Measurements from ENCODE around the gene ZMPSTE24. TPM values are rescaled to one million over a fixed set of nuclear protein-coding genes. Genes with fewer than 3 reads are reported as not detected.

The ZMPSTE24 gene
- total RNA-seq, 3 donors from 2014 or later (not counting 1 experiment from before 2014, with no cell fraction given), result 15.3 to 19.5 (median 19.3) TPM

- intact Hi-C loops (cut with micrococcal nuclease), result no loop called here
- H3K4me3 Mint-ChIP-seq, result no peak overlapping the region
- H3K36me3 Mint-ChIP-seq, result no peaks in the 10 kb centered on the region
- H3K27me3 Mint-ChIP-seq (ENCODE audit: low read depth in 2 of 2), result no peaks in the 10 kb centered on the region
- DNase-seq (no peak), ATAC-seq (no peak)
- no peak overlapping the region for H3K27ac Mint-ChIP-seq
- Histone ChIP-seq H3K27ac (ENCODE audit: low read length) (no peak overlapping the region), H3K4me3 (ENCODE audit: low read length) (no peak overlapping the region), H3K4me1 (ENCODE audit: control insufficient read depth, insufficient read depth, low read length) (peaks cover 24% of the 10 kb centered on the region), H3K36me3 (ENCODE audit: control insufficient read depth, insufficient read depth, low read length) (no peaks in the 10 kb centered on the region), H3K27me3 (ENCODE audit: control insufficient read depth, insufficient read depth, low read length) (no peaks in the 10 kb centered on the region), H3K9me3 (ENCODE audit: control insufficient read depth, insufficient read depth, low read length) (no peaks in the 10 kb centered on the region)
- peaks cover 2 to 3% of the 10 kb centered on the region in 2 donors for H3K4me1 Mint-ChIP-seq
- whole genome bisulfite sequencing (ENCODE audit: insufficient coverage), result 95% methylated on average over 7 of the region's 8 CpGs
- H3K9me3 Mint-ChIP-seq, result no peaks in the 10 kb centered on the region
- no peak for TF ChIP-seq CTCF (IDR thresholded peaks at IDR 0.05)
These were observed 51.5 kb downstream of the ZMPSTE24 start for GRCh38 chr1:40309374-40310128.

GRCh38 chr1:40310129-40310461 lies 52.1 kb downstream of the ZMPSTE24 start:
- H3K36me3 Mint-ChIP-seq, result no peaks in the 10 kb centered on the region
- Histone ChIP-seq H3K4me1 (ENCODE audit: control insufficient read depth, insufficient read depth, low read length) (peaks cover 29% of the 10 kb centered on the region), H3K36me3 (ENCODE audit: control insufficient read depth, insufficient read depth, low read length) (no peaks in the 10 kb centered on the region), H3K27me3 (ENCODE audit: control insufficient read depth, insufficient read depth, low read length) (peaks cover 2% of the 10 kb centered on the region), H3K9me3 (ENCODE audit: control insufficient read depth, insufficient read depth, low read length) (no peaks in the 10 kb centered on the region), H3K4me3 (ENCODE audit: low read length) (no peak overlapping the region), H3K27ac (ENCODE audit: low read length) (no peak overlapping the region)
- 88% methylated on average over 2 of the region's 2 CpGs for WGBS (ENCODE audit: insufficient coverage)
- DNase-seq (no peak), ATAC-seq (no peak)
- peaks cover 8% of the 10 kb centered on the region in 2 donors for H3K4me1 Mint-ChIP-seq
- intact Hi-C loops (cut with micrococcal nuclease), result no loop called here
- no peaks in the 10 kb centered on the region for H3K9me3 Mint-ChIP-seq
- H3K27me3 Mint-ChIP-seq (ENCODE audit: low read depth in 2 of 2), result no peaks in the 10 kb centered on the region
- H3K4me3 Mint-ChIP-seq, result no peak overlapping the region
- H3K27ac Mint-ChIP-seq, result no peak overlapping the region
- no peak for TF ChIP-seq CTCF (IDR thresholded peaks at IDR 0.05)

GRCh38 chr1:40310983-40311642 lies 53.1 kb downstream of the ZMPSTE24 start:
- WGBS (ENCODE audit: insufficient coverage), result 95% methylated on average over 22 of the region's 22 CpGs
- H3K27me3 Mint-ChIP-seq (ENCODE audit: low read depth in 2 of 2), result peaks cover 0 to 5% of the 10 kb centered on the region in 2 donors
- H3K27ac Mint-ChIP-seq, result no peak overlapping the region
- intact Hi-C loops (cut with micrococcal nuclease), result no loop called here
- no peak for DNase-seq
- peaks cover 18% of the 10 kb centered on the region in 2 donors for H3K4me1 Mint-ChIP-seq
- H3K36me3 Mint-ChIP-seq, result no peaks in the 10 kb centered on the region
- Histone ChIP-seq H3K36me3 (ENCODE audit: control insufficient read depth, insufficient read depth, low read length) (no peaks in the 10 kb centered on the region), H3K4me1 (ENCODE audit: control insufficient read depth, insufficient read depth, low read length) (peaks cover 39% of the 10 kb centered on the region), H3K9me3 (ENCODE audit: control insufficient read depth, insufficient read depth, low read length) (no peaks in the 10 kb centered on the region), H3K27ac (ENCODE audit: low read length) (no peak overlapping the region), H3K27me3 (ENCODE audit: control insufficient read depth, insufficient read depth, low read length) (peaks cover 6% of the 10 kb centered on the region), H3K4me3 (ENCODE audit: low read length) (no peak overlapping the region)
- no peak for ATAC-seq
- no peak for TF ChIP-seq CTCF (IDR thresholded peaks at IDR 0.05)
- H3K4me3 Mint-ChIP-seq, result no peak overlapping the region
- no peaks in the 10 kb centered on the region for H3K9me3 Mint-ChIP-seq
